HepG2 (cell line): ENCODE measurements around the gene CD36.

ENCODE experiments used
- CBFB ChIP-seq: sonication (generic); formaldehyde crosslinking; IDR thresholded peaks from 2 replicates; pipeline ENCODE4 v1.4.0; 2020; ENCODE audit warnings: missing genetic modification reagents
- FOXA3 ChIP-seq: IDR thresholded peaks from 2 replicates; pipeline ENCODE4 v1.6.1; 2016; ENCODE audit warnings: missing genetic modification reagents, missing compliant biosample characterization
- FOXO1 ChIP-seq: sonication (generic); formaldehyde crosslinking; IDR thresholded peaks from 2 replicates; pipeline ENCODE4 v1.4.0; 2020; ENCODE audit warnings: missing genetic modification reagents
- MYNN ChIP-seq: sonication (generic); formaldehyde crosslinking; IDR thresholded peaks from 2 replicates; pipeline ENCODE4 v1.4.0; 2020; ENCODE audit warnings: mild to moderate bottlenecking, low read depth, missing genetic modification reagents
- NFATC3 ChIP-seq: sonication (generic); formaldehyde crosslinking; IDR thresholded peaks from 2 replicates; pipeline ENCODE4 v1.5.1; 2020; ENCODE audit warnings: mild to moderate bottlenecking, missing genetic modification reagents
- NR2F1 ChIP-seq, 2 experiments: fragments of 450-650 bp in 1 of 2; formaldehyde crosslinking in 1 of 2; IDR thresholded peaks; 2 replicates each; pipeline versions ENCODE4 v1.5.0 to v1.6.1; 2016 to 2020; ENCODE audit warnings: mild to moderate bottlenecking in 1 of 2, missing compliant biosample characterization in 1 of 2, missing genetic modification reagents in 1 of 2, moderate library complexity in 1 of 2
- TP53 ChIP-seq: sonication (generic); formaldehyde crosslinking; conservative IDR thresholded peaks from 2 replicates; pipeline ENCODE4 v1.4.0; 2020; ENCODE audit warnings: missing genetic modification reagents
- YEATS4 ChIP-seq: sonication (generic); formaldehyde crosslinking; IDR thresholded peaks from 2 replicates; pipeline ENCODE4 v1.4.0; 2020; ENCODE audit warnings: missing genetic modification reagents, borderline replicate concordance
- ZBTB38 ChIP-seq: sonication (generic); formaldehyde crosslinking; IDR thresholded peaks from 2 replicates; pipeline ENCODE4 v1.5.1; 2020; ENCODE audit warnings: mild to moderate bottlenecking, missing genetic modification reagents
- TF ChIP-seq, protein P1 (sequence below): sonication (generic); formaldehyde crosslinking; IDR thresholded peaks from 2 replicates; pipeline ENCODE4 v1.5.0; 2020; ENCODE audit warnings: mild to moderate bottlenecking, missing genetic modification reagents, moderate library complexity

DNA sequence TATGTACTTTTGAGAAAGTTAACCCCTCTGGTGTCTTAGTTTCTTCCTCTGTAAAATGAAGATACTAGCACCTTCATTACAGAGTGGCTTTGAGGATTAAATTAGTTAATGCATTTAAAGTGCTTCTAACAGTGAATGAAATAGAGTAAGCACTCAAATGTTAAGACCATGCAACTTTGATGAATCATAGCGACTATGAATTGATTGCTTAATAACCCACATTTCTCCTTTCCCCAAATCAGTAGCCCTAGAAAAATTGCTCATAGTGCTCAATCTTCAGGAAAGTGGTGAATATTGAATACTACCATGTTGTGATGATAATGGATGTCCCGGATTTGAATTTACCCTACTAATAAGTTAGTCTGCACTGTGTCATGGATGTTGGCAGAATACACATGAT, 48.1 kb downstream of the CD36 start:
- no peak for TF ChIP-seq TP53
- TF ChIP-seq MYNN (CRISPR knock-in tag): no peak
- TF ChIP-seq, protein P1, sequence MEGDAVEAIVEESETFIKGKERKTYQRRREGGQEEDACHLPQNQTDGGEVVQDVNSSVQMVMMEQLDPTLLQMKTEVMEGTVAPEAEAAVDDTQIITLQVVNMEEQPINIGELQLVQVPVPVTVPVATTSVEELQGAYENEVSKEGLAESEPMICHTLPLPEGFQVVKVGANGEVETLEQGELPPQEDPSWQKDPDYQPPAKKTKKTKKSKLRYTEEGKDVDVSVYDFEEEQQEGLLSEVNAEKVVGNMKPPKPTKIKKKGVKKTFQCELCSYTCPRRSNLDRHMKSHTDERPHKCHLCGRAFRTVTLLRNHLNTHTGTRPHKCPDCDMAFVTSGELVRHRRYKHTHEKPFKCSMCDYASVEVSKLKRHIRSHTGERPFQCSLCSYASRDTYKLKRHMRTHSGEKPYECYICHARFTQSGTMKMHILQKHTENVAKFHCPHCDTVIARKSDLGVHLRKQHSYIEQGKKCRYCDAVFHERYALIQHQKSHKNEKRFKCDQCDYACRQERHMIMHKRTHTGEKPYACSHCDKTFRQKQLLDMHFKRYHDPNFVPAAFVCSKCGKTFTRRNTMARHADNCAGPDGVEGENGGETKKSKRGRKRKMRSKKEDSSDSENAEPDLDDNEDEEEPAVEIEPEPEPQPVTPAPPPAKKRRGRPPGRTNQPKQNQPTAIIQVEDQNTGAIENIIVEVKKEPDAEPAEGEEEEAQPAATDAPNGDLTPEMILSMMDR (CRISPR knock-in tag): no peak
- no peak for TF ChIP-seq NFATC3
- TF ChIP-seq FOXA3: no peak
- TF ChIP-seq YEATS4 (CRISPR knock-in tag): no peak
- TF ChIP-seq NR2F1 (CRISPR knock-in tag; IDR thresholded peaks at IDR 0.05): no peak
- TF ChIP-seq ZBTB38 (CRISPR knock-in tag): no peak
- no peak for TF ChIP-seq FOXO1 (CRISPR knock-in tag)
- TF ChIP-seq CBFB (CRISPR knock-in tag): no peak
